CD14-positive monocyte (primary cell): ENCODE data around the gene OSBPL10. TPM values are rescaled to one million over a fixed set of nuclear protein-coding genes. Genes with fewer than 3 reads are reported as not detected.

Experiments used
- DNase-seq, 3 donors: peaks; one replicate each; pipeline ENCODE4 v3.0.0-alpha.2; 2011 to 2022
- H2AFZ ChIP-seq: 2 replicates; pipeline ENCODE4 v1.6.0; 2012; ENCODE audit warnings: mild to moderate bottlenecking, low read depth, low read length, inconsistent platforms; ENCODE audit not compliant: insufficient read depth, poor library complexity, severe bottlenecking
- H3K27ac ChIP-seq, 2 donors: 1 replicate in 1 of 2; 2 replicates in 1 of 2; pipeline ENCODE4 v1.5.1; 2012 to 2013; ENCODE audit warnings: low read length in 2 of 2, control low read depth in 1 of 2, inconsistent platforms in 1 of 2, low read depth in 1 of 2, mild to moderate bottlenecking in 1 of 2
- H3K27me3 ChIP-seq, 2 donors: one replicate each; pipeline versions ENCODE4 v1.6.0 to v1.6.1; 2011 to 2013; ENCODE audit warnings: low read length in 2 of 2; ENCODE audit not compliant: control insufficient read depth in 2 of 2, insufficient read depth in 2 of 2
- H3K36me3 ChIP-seq, 2 donors: replicated peaks in 1 of 2; 1 replicate in 1 of 2; 2 replicates in 1 of 2; pipeline versions ENCODE4 v1.5.1 to v1.6.1; 2012 to 2013; ENCODE audit warnings: low read length in 2 of 2, control low read depth in 1 of 2, inconsistent platforms in 1 of 2, mild to moderate bottlenecking in 1 of 2; ENCODE audit not compliant: insufficient read depth in 2 of 2, control insufficient read depth in 1 of 2
- H3K4me1 ChIP-seq, 2 donors: 1 replicate in 1 of 2; 2 replicates in 1 of 2; pipeline versions ENCODE4 v1.5.1 to v1.6.1; 2012 to 2013; ENCODE audit warnings: low read length in 2 of 2, control low read depth in 1 of 2, inconsistent platforms in 1 of 2, mild to moderate bottlenecking in 1 of 2, moderate library complexity in 1 of 2; ENCODE audit not compliant: insufficient read depth in 2 of 2, control insufficient read depth in 1 of 2
- H3K4me2 ChIP-seq: replicated peaks from 2 replicates; pipeline ENCODE3; 2012; ENCODE audit warnings: low read length, moderate library complexity, mild to moderate bottlenecking; ENCODE audit not compliant: poor library complexity, severe bottlenecking; ENCODE audit errors: extremely low read depth
- H3K4me3 ChIP-seq, 3 experiments: fragments of 200-600 bp in 1 of 3; sonication (generic) in 1 of 3; replicated peaks in 1 of 3; 1 replicate in 2 of 3; 2 replicates in 1 of 3; pipeline ENCODE4 v1.5.1; 2011 to 2013; ENCODE audit warnings: low read length in 3 of 3, mild to moderate bottlenecking in 3 of 3, control low read depth in 2 of 3, low read depth in 2 of 3, inconsistent platforms in 1 of 3, moderate library complexity in 1 of 3
- H3K79me2 ChIP-seq: 2 replicates; pipeline ENCODE4 v1.6.0; 2012; ENCODE audit warnings: mild to moderate bottlenecking, control low read depth, inconsistent platforms, low read length, moderate library complexity; ENCODE audit not compliant: insufficient read depth
- H3K9ac ChIP-seq: 2 replicates; pipeline ENCODE4 v1.6.0; 2017; ENCODE audit warnings: low read length, mild to moderate bottlenecking; ENCODE audit not compliant: insufficient read depth, poor library complexity, severe bottlenecking
- H3K9me3 ChIP-seq, 2 donors: replicated peaks in 1 of 2; 1 replicate in 1 of 2; 2 replicates in 1 of 2; pipeline versions ENCODE4 v1.5.1 to v1.6.1; 2012 to 2013; ENCODE audit warnings: low read length in 2 of 2, control low read depth in 1 of 2; ENCODE audit not compliant: control insufficient read depth in 1 of 2, insufficient read depth in 1 of 2
- H4K20me1 ChIP-seq: 2 replicates; pipeline ENCODE4 v1.6.0; 2012; ENCODE audit warnings: mild to moderate bottlenecking, low read length, control low read depth, moderate library complexity; ENCODE audit not compliant: insufficient read depth
- H3K27ac Mint-ChIP-seq, 7 donors: one replicate each; pipeline ENCODE4 v1.8.0; 2020; ENCODE audit warnings: mild to moderate bottlenecking in 7 of 7, mixed read lengths in 7 of 7, moderate library complexity in 6 of 7, inconsistent platforms in 2 of 7
- H3K27me3 Mint-ChIP-seq, 3 donors: one replicate each; pipeline ENCODE4 v1.8.0; 2021 to 2022; ENCODE audit warnings: low read depth in 3 of 3, mild to moderate bottlenecking in 3 of 3, mixed read lengths in 3 of 3, moderate library complexity in 3 of 3, inconsistent platforms in 1 of 3
- H3K36me3 Mint-ChIP-seq, 2 donors: one replicate each; pipeline ENCODE4 v1.8.0; 2020; ENCODE audit warnings: mixed read lengths in 2 of 2, inconsistent platforms in 1 of 2, mild to moderate bottlenecking in 1 of 2
- H3K4me1 Mint-ChIP-seq: one replicate; pipeline ENCODE4 v1.8.0; 2020; ENCODE audit warnings: mild to moderate bottlenecking, mixed read lengths
- H3K4me3 Mint-ChIP-seq, 2 donors: one replicate each; pipeline ENCODE4 v1.8.0; 2020; ENCODE audit warnings: mild to moderate bottlenecking in 2 of 2, mixed read lengths in 2 of 2, moderate library complexity in 1 of 2
- H3K9me3 Mint-ChIP-seq, 7 donors: one replicate each; pipeline ENCODE4 v1.8.0; 2020 to 2022; ENCODE audit warnings: mixed read lengths in 7 of 7, mild to moderate bottlenecking in 6 of 7, moderate library complexity in 6 of 7, inconsistent platforms in 2 of 7
- CTCF ChIP-seq: fragments of 200-600 bp; IDR thresholded peaks from one replicate; pipeline ENCODE4 v1.8.0; 2022; ENCODE audit warnings: antibody characterized with exemption, mild to moderate bottlenecking
- WGBS: methylation state at CpG from one replicate; pipeline ENCODE4 v1.1.5; 2013; ENCODE audit warnings: missing lambda C conversion rate; ENCODE audit not compliant: insufficient coverage; 5-methylcytosine and 5-hydroxymethylcytosine counted together
- intact Hi-C, 2 donors: fragments of 100-400 bp; cut with micrococcal nuclease; formaldehyde crosslinking; loops; one replicate each; pipeline versions ENCODE4 v1.15.0 to v1.15.1; 2023
- polyA plus RNA-seq, 3 donors: library from polyadenylated mRNA; depleted of rRNA in 1 of 3; unstranded in 2 of 3; stranded (reverse) in 1 of 3; fragments of 300-500 nt in 2 of 3; fragments of >200 nt in 1 of 3; fragmentation: Illumina TruSeq in 2 of 3; gene quantifications; 1 replicate in 2 of 3; 2 replicates in 1 of 3; pipeline ENCODE4 v1.2.3, GENCODE V29; 2012 to 2021

The OSBPL10 gene
- polyA plus RNA-seq, 3 donors = 0.03 TPM; not detected in 2

- Mint-ChIP-seq H3K36me3 (no peaks in the 10 kb centered on the region), H3K27me3 (peaks cover 2 to 5% (median 5%) of the 10 kb centered on the region in 3 donors), H3K4me1 (peaks cover 20% of the 10 kb centered on the region), H3K4me3 (no peak overlapping the region), H3K27ac (no peak overlapping the region), H3K9me3 (peaks cover 0 to 1% (median 0%) of the 10 kb centered on the region in 7 donors)
- no peak overlapping the region for H3K9ac ChIP-seq
- intact Hi-C loops = no loop called here
- H4K20me1 ChIP-seq = no peaks in the 10 kb centered on the region
- no peak overlapping the region for H3K4me2 ChIP-seq
- TF ChIP-seq CTCF = no peak
- no peaks in the 10 kb centered on the region for H3K9me3 ChIP-seq
- 95% methylated on average over 3 of the region's 5 CpGs for WGBS
- H3K4me1 ChIP-seq = peaks cover 0 to 6% of the 10 kb centered on the region in 2 donors
- no peaks in the 10 kb centered on the region for H3K27me3 ChIP-seq
- no peak overlapping the region for H2AFZ ChIP-seq
- H3K27ac ChIP-seq = no peak overlapping the region
- H3K79me2 ChIP-seq = no peaks in the 10 kb centered on the region
- no peak for DNase-seq
- H3K4me3 ChIP-seq = no peak overlapping the region
- no peaks in the 10 kb centered on the region for H3K36me3 ChIP-seq
Measured at GRCh38 chr3:31758322-31758965, 222.6 kb downstream of the OSBPL10 start.

DNA sequence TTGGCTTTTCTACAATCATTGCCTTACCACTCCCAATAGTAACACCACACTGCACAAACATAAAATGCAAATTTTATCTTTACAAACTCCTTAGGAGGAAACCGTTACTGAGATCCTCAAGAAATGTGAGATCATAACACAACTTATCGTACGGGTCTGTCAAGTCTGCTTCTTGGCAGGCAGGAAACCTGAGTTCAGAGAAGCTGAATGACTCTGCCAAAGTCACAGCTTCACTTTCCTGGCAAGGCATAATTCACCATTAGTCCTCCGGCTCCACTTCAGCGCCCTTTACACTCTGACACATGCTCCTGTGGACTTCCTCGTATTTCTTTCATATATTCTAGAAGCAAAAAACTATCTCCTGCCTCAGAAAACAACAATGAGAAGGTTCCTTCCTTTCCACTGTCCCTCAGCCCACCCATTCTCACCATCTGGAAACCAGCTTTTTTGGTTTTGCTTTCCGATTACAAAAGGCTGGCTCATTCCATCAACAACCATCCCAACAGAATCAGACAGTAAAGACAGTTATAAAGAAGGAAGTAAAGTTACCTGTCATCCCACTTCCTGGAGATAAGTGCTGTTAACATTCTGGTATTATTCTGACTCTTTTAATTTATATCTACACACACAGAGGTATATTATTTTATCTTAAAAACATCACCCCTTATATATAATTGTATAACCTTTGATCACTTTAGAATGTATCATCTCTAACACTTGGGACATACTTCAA lies 225.0 kb downstream of the OSBPL10 start:
- H2AFZ ChIP-seq = no peak overlapping the region
- no peaks in the 10 kb centered on the region for H3K36me3 ChIP-seq
- 4% methylated on average over 6 of the region's 7 CpGs for WGBS
- Mint-ChIP-seq H3K36me3 (no peaks in the 10 kb centered on the region), H3K9me3 (peaks cover 0 to 1% (median 0%) of the 10 kb centered on the region in 7 donors), H3K27ac (peak overlapping the region in 1 of 7 donors; percentile 1), H3K4me1 (peaks cover 12% of the 10 kb centered on the region), H3K4me3 (no peak overlapping the region), H3K27me3 (peaks cover 0 to 5% (median 2%) of the 10 kb centered on the region in 3 donors)
- no peak overlapping the region for H3K4me2 ChIP-seq
- no peaks in the 10 kb centered on the region for H3K9me3 ChIP-seq
- DNase-seq = no peak
- H4K20me1 ChIP-seq = no peaks in the 10 kb centered on the region
- no peak for TF ChIP-seq CTCF
- intact Hi-C loops = no loop called here
- H3K4me1 ChIP-seq = peaks cover 0 to 6% of the 10 kb centered on the region in 2 donors
- no peak overlapping the region for H3K9ac ChIP-seq
- no peaks in the 10 kb centered on the region for H3K79me2 ChIP-seq
- no peaks in the 10 kb centered on the region for H3K27me3 ChIP-seq
- no peak overlapping the region for H3K4me3 ChIP-seq
- H3K27ac ChIP-seq = no peak overlapping the region
